Suppressor macrophage (primary cell): Measurements from ENCODE around the gene PTRHD1.

Experiments used
- DNase-seq, 4 experiments: peaks; one replicate each; pipeline ENCODE4 v3.0.0-alpha.2; 2020 to 2022

Gene PTRHD1

GRCh38 chr2:24830351-24830750, 37.2 kb upstream of the PTRHD1 start:
- DNase-seq, result no peak

GRCh38 chr2:24828238-24828996, 35.2 kb upstream of the PTRHD1 start:
- no peak for DNase-seq

- DNase-seq, result peak; percentile 73 to 86 (median 80)
These were observed 34.4 kb upstream of the PTRHD1 start for GRCh38 chr2:24827321-24828237.

GRCh38 chr2:24826773-24827145, 33.6 kb upstream of the PTRHD1 start:
- no peak for DNase-seq

- DNase-seq, result no peak
These were observed 32.9 kb upstream of the PTRHD1 start for GRCh38 chr2:24825883-24826772.

- peak; percentile 25 to 48 (median 32) for DNase-seq
These were observed 32.0 kb upstream of the PTRHD1 start for GRCh38 chr2:24824966-24825882.

- no peak for DNase-seq
These were observed 30.9 kb upstream of the PTRHD1 start for GRCh38 chr2:24824071-24824588.

GRCh38 chr2:24822049-24822706, 29.0 kb upstream of the PTRHD1 start:
- DNase-seq, result no peak

- no peak for DNase-seq
These were observed 28.3 kb upstream of the PTRHD1 start for GRCh38 chr2:24821433-24821891.

- no peak for DNase-seq
These were observed 27.6 kb upstream of the PTRHD1 start for GRCh38 chr2:24820598-24821432.

- no peak for DNase-seq
These were observed 27.0 kb upstream of the PTRHD1 start for GRCh38 chr2:24820175-24820513.

- no peak for DNase-seq
These were observed 26.4 kb upstream of the PTRHD1 start for GRCh38 chr2:24819442-24820174.

- DNase-seq, result no peak
These were observed 25.6 kb upstream of the PTRHD1 start for GRCh38 chr2:24818721-24819167.

GRCh38 chr2:24816884-24817283, 23.7 kb upstream of the PTRHD1 start:
- DNase-seq, result no peak

GRCh38 chr2:24816404-24816803, 23.2 kb upstream of the PTRHD1 start:
- DNase-seq, result no peak

- DNase-seq, result no peak
These were observed 22.0 kb upstream of the PTRHD1 start for GRCh38 chr2:24815171-24815570.

GRCh38 chr2:24814516-24814915, 21.3 kb upstream of the PTRHD1 start:
- no peak for DNase-seq

GRCh38 chr2:24813691-24814137, 20.5 kb upstream of the PTRHD1 start:
- DNase-seq, result no peak
